Keratinocyte (primary cell): Measurements from ENCODE around the gene ZNF365. TPM values are rescaled to one million over a fixed set of nuclear protein-coding genes. Genes with fewer than 3 reads are reported as not detected.

Experiments
- DNase-seq: peaks from one replicate; pipeline ENCODE4 v3.0.0-alpha.2; 2011; ENCODE audit warnings: low read depth, missing footprints, low spot score
- FAIRE-seq: peaks from 2 replicates; lab custom pipeline; 2011; peaks lifted over from hg19 to GRCh38; lab: Jason Lieb, UNC
- H2AFZ ChIP-seq: 2 replicates; pipeline ENCODE4 v1.6.0; 2012; ENCODE audit warnings: low read length, control low read depth, inconsistent platforms; ENCODE audit not compliant: control insufficient read depth
- H3K27ac ChIP-seq: 2 replicates; pipeline ENCODE4 v1.5.1; 2011; ENCODE audit warnings: low read length; ENCODE audit not compliant: control insufficient read depth, insufficient read depth
- H3K27me3 ChIP-seq: 3 replicates; pipeline ENCODE4 v1.6.0; 2011; ENCODE audit warnings: low read length; ENCODE audit not compliant: control insufficient read depth, insufficient read depth; ENCODE audit errors: extremely low read depth
- H3K36me3 ChIP-seq, 2 experiments: 2 replicates in 1 of 2; 3 replicates in 1 of 2; pipeline ENCODE4 v1.5.1; 2011; ENCODE audit warnings: low read length in 2 of 2, mild to moderate bottlenecking in 1 of 2; ENCODE audit not compliant: control insufficient read depth in 2 of 2, insufficient read depth in 2 of 2; ENCODE audit errors: extremely low read depth in 1 of 2
- H3K4me1 ChIP-seq: 3 replicates; pipeline ENCODE4 v1.5.1; 2011; ENCODE audit warnings: low read length; ENCODE audit not compliant: control insufficient read depth, insufficient read depth; ENCODE audit errors: extremely low read depth
- H3K4me2 ChIP-seq: 3 replicates; pipeline ENCODE4 v1.6.0; 2011; ENCODE audit warnings: low read depth, low read length; ENCODE audit not compliant: control insufficient read depth, insufficient read depth; ENCODE audit errors: extremely low read depth
- H3K4me3 ChIP-seq, 3 experiments: fragments of 200-600 bp in 1 of 3; sonication (generic) in 1 of 3; 2 replicates in 2 of 3; 3 replicates in 1 of 3; pipeline ENCODE4 v1.5.1; 2011 to 2016; ENCODE audit warnings: low read length in 3 of 3, mild to moderate bottlenecking in 3 of 3, control low read depth in 2 of 3, inconsistent platforms in 1 of 3, low read depth in 1 of 3, mixed read lengths in 1 of 3, mixed run types in 1 of 3, moderate library complexity in 1 of 3; ENCODE audit not compliant: control insufficient read depth in 2 of 3, insufficient read depth in 2 of 3; ENCODE audit errors: extremely low read depth in 1 of 3
- H3K79me2 ChIP-seq: 2 replicates; pipeline ENCODE4 v1.6.0; 2012; ENCODE audit warnings: low read length; ENCODE audit not compliant: control insufficient read depth, insufficient read depth
- H3K9ac ChIP-seq: 3 replicates; pipeline ENCODE4 v1.6.0; 2011; ENCODE audit warnings: low read length; ENCODE audit not compliant: control insufficient read depth, insufficient read depth; ENCODE audit errors: extremely low read depth
- H3K9me1 ChIP-seq: 3 replicates; pipeline ENCODE4 v1.6.0; 2011; ENCODE audit warnings: low read length; ENCODE audit not compliant: control insufficient read depth, insufficient read depth; ENCODE audit errors: extremely low read depth
- H3K9me3 ChIP-seq: 2 replicates; pipeline ENCODE4 v1.5.1; 2012; ENCODE audit warnings: low read depth, low read length; ENCODE audit not compliant: control insufficient read depth
- H4K20me1 ChIP-seq: 3 replicates; pipeline ENCODE4 v1.6.0; 2011; ENCODE audit warnings: low read length; ENCODE audit not compliant: control insufficient read depth, insufficient read depth; ENCODE audit errors: extremely low read depth
- CTCF ChIP-seq, 3 experiments: IDR thresholded peaks in 1 of 3; conservative IDR thresholded peaks in 1 of 3; optimal IDR thresholded peaks in 1 of 3; 2 replicates in 2 of 3; 3 replicates in 1 of 3; pipeline versions ENCODE3 to v1.5.1; 2011; ENCODE audit warnings: low read length in 3 of 3, mild to moderate bottlenecking in 3 of 3, moderate library complexity in 2 of 3, control low read depth in 1 of 3, inconsistent platforms in 1 of 3; ENCODE audit not compliant: insufficient read depth in 2 of 3; ENCODE audit errors: extremely low read depth in 1 of 3
- EZH2 ChIP-seq: IDR thresholded peaks from one replicate; pipeline ENCODE4 v1.6.1; 2012; ENCODE audit warnings: inconsistent platforms, mild to moderate bottlenecking, low read length, moderate library complexity
- dilution Hi-C: fragments of 300-500 bp; cut with MboI; formaldehyde crosslinking; loops from one replicate; pipeline ENCODE4 v1.7.0; 2020; ENCODE audit warnings: low sequenced_read_pairs; ENCODE audit not compliant: extremely low pct_ligation_motif_present
- polyA plus RNA-seq, 5 experiments: library from polyadenylated mRNA; depleted of rRNA in 3 of 5; stranded (reverse) in 3 of 5; stranded (forward) in 1 of 5; unstranded in 1 of 5; fragments of >200 nt; gene quantifications; 1 replicate in 1 of 5; 2 replicates in 3 of 5; 3 replicates in 1 of 5; pipeline versions ENCODE4 v1.2.1 to v1.2.3, GENCODE V29; 2011 to 2012; ENCODE audit warnings: missing spikeins in 2 of 5, low read depth in 1 of 5, low replicate concordance in 1 of 5

ZNF365 gene
- polyA plus RNA-seq, 1 donor (not counting 4 experiments of a cell fraction or from before 2014, with no cell fraction given): 15.9 TPM

GRCh38 chr10:62352356-62352970 lies 21.7 kb upstream of the ZNF365 start:
- H3K4me2 ChIP-seq: no peak overlapping the region
- peak; percentile 42 for DNase-seq
- no peak overlapping the region for H2AFZ ChIP-seq

GRCh38 chr10:62354916-62355315 lies 19.3 kb upstream of the ZNF365 start:
- FAIRE-seq (no peak), DNase-seq (no peak)
- Histone ChIP-seq H3K4me1 (peaks cover 6% of the 10 kb centered on the region), H4K20me1 (no peaks in the 10 kb centered on the region), H3K79me2 (no peaks in the 10 kb centered on the region), H3K9me1 (no peaks in the 10 kb centered on the region), H3K27me3 (no peaks in the 10 kb centered on the region), H3K4me2 (no peak overlapping the region), H3K36me3 (no peaks in the 10 kb centered on the region), H3K9me3 (no peaks in the 10 kb centered on the region), H3K4me3 (no peak overlapping the region), H2AFZ (no peak overlapping the region), H3K27ac (no peak overlapping the region), H3K9ac (no peak overlapping the region)
- dilution Hi-C loops: no loop called here
- TF ChIP-seq EZH2: no peak
- TF ChIP-seq CTCF (optimal IDR thresholded peaks at IDR 0.05 in 1 of 3, IDR thresholded peaks at IDR 0.05 in 1 of 3, conservative IDR thresholded peaks at IDR 0.05 in 1 of 3; ENCODE audit: extremely low read depth in 1 of 3, insufficient read depth in 2 of 3, low read length in 3 of 3): no peak

More at GRCh38 chr10:62352356-62352970, 21.7 kb upstream of the ZNF365 start:
- H3K9me1 ChIP-seq: no peaks in the 10 kb centered on the region
- no peaks in the 10 kb centered on the region for H4K20me1 ChIP-seq
- peak overlapping the region; percentile 18 for H3K27ac ChIP-seq
- no peak overlapping the region for H3K4me3 ChIP-seq
- no peaks in the 10 kb centered on the region for H3K79me2 ChIP-seq
- H3K9ac ChIP-seq: no peak overlapping the region
- FAIRE-seq: peak; percentile 59
- peaks cover 12% of the 10 kb centered on the region for H3K4me1 ChIP-seq
- no peaks in the 10 kb centered on the region for H3K9me3 ChIP-seq
- H3K36me3 ChIP-seq: no peaks in the 10 kb centered on the region
- H3K27me3 ChIP-seq: no peaks in the 10 kb centered on the region
- dilution Hi-C loops: no loop called here
- TF ChIP-seq EZH2 (no peak), CTCF (optimal IDR thresholded peaks at IDR 0.05 in 1 of 3, IDR thresholded peaks at IDR 0.05 in 1 of 3, conservative IDR thresholded peaks at IDR 0.05 in 1 of 3; ENCODE audit: extremely low read depth in 1 of 3, insufficient read depth in 2 of 3, low read length in 3 of 3) (no peak)
